K562 (cell line): ENCODE data around the gene TTC38. TPM values are rescaled to one million over a fixed set of nuclear protein-coding genes. Genes with fewer than 3 reads are reported as not detected.
A peak's percentile ranks its signal among the peaks of the same experiment; 100 is the strongest.

Experiments
- EHMT2 ChIP-seq: fragments of 450-650 bp; IDR thresholded peaks from 2 replicates; pipeline ENCODE4 v1.6.1; 2018; ENCODE audit warnings: antibody characterized with exemption
- ETS1 ChIP-seq: conservative IDR thresholded peaks from 2 replicates; pipeline ENCODE4 v1.6.1; 2011; ENCODE audit warnings: low read depth, mild to moderate bottlenecking, low read length; ENCODE audit not compliant: control insufficient read depth
- ETV1 ChIP-seq: fragments of 450-650 bp; conservative IDR thresholded peaks from 2 replicates; pipeline ENCODE4 v1.6.1; 2016; ENCODE audit warnings: missing genetic modification characterization, control low read depth, low read depth, missing compliant biosample characterization
- FOXJ2 ChIP-seq: fragments of 200-800 bp; sonication (Bioruptor generic); IDR thresholded peaks from 2 replicates; pipeline ENCODE4 v1.6.1; 2016; ENCODE audit warnings: missing genetic modification characterization, missing compliant biosample characterization
- FOXK1 ChIP-seq: sonication (generic); formaldehyde crosslinking; IDR thresholded peaks from 2 replicates; pipeline ENCODE4 v1.8.0; 2022; ENCODE audit warnings: missing genetic modification reagents, mild to moderate bottlenecking, borderline replicate concordance
- GABPB1 ChIP-seq: sonication (generic); formaldehyde crosslinking; IDR thresholded peaks from 2 replicates; pipeline ENCODE4 v1.8.0; 2022; ENCODE audit warnings: mild to moderate bottlenecking, missing genetic modification reagents
- MAFF ChIP-seq: IDR thresholded peaks from 2 replicates; pipeline ENCODE4 v1.6.1; 2012; ENCODE audit warnings: low read length, improper control_type of control experiment
- RBM22 ChIP-seq: fragments of 200-400 bp; formaldehyde crosslinking; IDR thresholded peaks from 2 replicates; pipeline ENCODE4 v1.6.1; 2018; ENCODE audit warnings: low read length, low read depth; ENCODE audit not compliant: poor library complexity, severe bottlenecking
- RCOR1 ChIP-seq, 2 experiments: IDR thresholded peaks; 2 replicates each; pipeline ENCODE4 v1.6.1; 2012; ENCODE audit warnings: low read depth in 2 of 2, low read length in 2 of 2, borderline replicate concordance in 1 of 2, improper control_type of control experiment in 1 of 2
- SETDB1 ChIP-seq: IDR thresholded peaks from one replicate; pipeline ENCODE4 v1.6.1; 2012; ENCODE audit warnings: low read length, control low read depth, inconsistent platforms
- ZNF239 ChIP-seq: fragments of 250-450 bp; sonication (Bioruptor Pico); IDR thresholded peaks from 2 replicates; pipeline ENCODE4 v1.4.0; 2020; ENCODE audit warnings: mild to moderate bottlenecking
- ZNF668 ChIP-seq: fragments of 250-450 bp; sonication (Bioruptor Pico); IDR thresholded peaks from 2 replicates; pipeline ENCODE4 v1.8.0; 2022; ENCODE audit warnings: mild to moderate bottlenecking, inconsistent platforms
- ZZZ3 ChIP-seq: fragments of 450-650 bp; IDR thresholded peaks from 2 replicates; pipeline ENCODE4 v1.6.1; 2016; ENCODE audit warnings: antibody characterized with exemption, mild to moderate bottlenecking, moderate library complexity
- polyA plus RNA-seq, 8 experiments: library from polyadenylated mRNA; depleted of rRNA in 4 of 8; stranded (reverse) in 5 of 8; unstranded in 3 of 8; fragments of >200 nt; fragmentation: Nextera tagmentation in 2 of 8; fragmentation: Illumina TruSeq in 1 of 8; extraction: Ambion mirVana in 2 of 8; extraction: Trizol in 1 of 8; gene quantifications; 2 replicates each; pipeline versions ENCODE4 v1.2.1 to v1.2.3, GENCODE V29; 2011 to 2014; ENCODE audit warnings: inconsistent platforms in 1 of 8, missing spikeins in 1 of 8
- total RNA-seq, 7 experiments: library from RNA; depleted of rRNA in 6 of 7; stranded (reverse); fragments of >200 nt in 6 of 7; fragmentation: Illumina TruSeq in 2 of 7; extraction: Trizol in 2 of 7; gene quantifications; 2 replicates each; pipeline versions ENCODE4 v1.2.1 to v1.2.3, GENCODE V29; 2011 to 2021; ENCODE audit warnings: low replicate concordance in 1 of 7
- TF ChIP-seq, protein P1 (sequence below): fragments of 450-650 bp; IDR thresholded peaks from 2 replicates; pipeline ENCODE4 v1.6.1; 2016; ENCODE audit warnings: low read depth, mild to moderate bottlenecking, moderate library complexity
- TF ChIP-seq, protein P2 (sequence below), 3 experiments: fragments of 200-800 bp in 1 of 3; fragments of 250-450 bp in 1 of 3; fragments of 450-650 bp in 1 of 3; sonication (Bioruptor Pico) in 1 of 3; sonication (Bioruptor generic) in 1 of 3; formaldehyde crosslinking in 1 of 3; IDR thresholded peaks; 2 replicates each; pipeline versions ENCODE4 v1.6.1 to v1.8.0; 2016 to 2022; ENCODE audit warnings: mild to moderate bottlenecking in 2 of 3, missing genetic modification characterization in 2 of 3, missing compliant biosample characterization in 1 of 3, moderate library complexity in 1 of 3
- TF ChIP-seq, protein P3 (sequence below): fragments of 250-450 bp; sonication (Bioruptor Pico); IDR thresholded peaks from 2 replicates; pipeline ENCODE4 v1.8.0; 2021; ENCODE audit warnings: moderate library complexity, mild to moderate bottlenecking, inconsistent platforms
- TF ChIP-seq, protein P4 (sequence below), 2 experiments: IDR thresholded peaks; 2 replicates each; pipeline ENCODE4 v1.6.1; 2011; ENCODE audit warnings: borderline replicate concordance in 1 of 2, control low read depth in 1 of 2, low read depth in 1 of 2, low read length in 1 of 2, mild to moderate bottlenecking in 1 of 2, mixed read lengths in 1 of 2, moderate library complexity in 1 of 2; ENCODE audit not compliant: insufficient read depth in 1 of 2, insufficient read length in 1 of 2, poor library complexity in 1 of 2, severe bottlenecking in 1 of 2; ENCODE audit errors: extremely low read depth in 1 of 2

Gene TTC38
- total and polyA plus RNA-seq, 9 of the 15 experiments (the other 6 are each of a cell fraction or from before 2014, with no cell fraction given): 0.84 to 28.4 (median 18.1) TPM

GRCh38 chr22:46296257-46297150, 28.7 kb downstream of the TTC38 start, which contains the start of gene GTSE1 (continued):
- peak; percentile 83 for TF ChIP-seq ETV1
- TF ChIP-seq ZNF668 (CRISPR knock-in tag): no peak
- TF ChIP-seq MAFF: no peak
- no peak for TF ChIP-seq RCOR1 (IDR thresholded peaks at IDR 0.05; ENCODE audit: borderline replicate concordance in 1 of 2, low read depth in 2 of 2, low read length in 2 of 2)
- TF ChIP-seq ZNF239 (CRISPR knock-in tag): no peak
- TF ChIP-seq, protein P1, sequence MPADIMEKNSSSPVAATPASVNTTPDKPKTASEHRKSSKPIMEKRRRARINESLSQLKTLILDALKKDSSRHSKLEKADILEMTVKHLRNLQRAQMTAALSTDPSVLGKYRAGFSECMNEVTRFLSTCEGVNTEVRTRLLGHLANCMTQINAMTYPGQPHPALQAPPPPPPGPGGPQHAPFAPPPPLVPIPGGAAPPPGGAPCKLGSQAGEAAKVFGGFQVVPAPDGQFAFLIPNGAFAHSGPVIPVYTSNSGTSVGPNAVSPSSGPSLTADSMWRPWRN: no peak
- TF ChIP-seq FOXJ2: no peak
- TF ChIP-seq, protein P2, sequence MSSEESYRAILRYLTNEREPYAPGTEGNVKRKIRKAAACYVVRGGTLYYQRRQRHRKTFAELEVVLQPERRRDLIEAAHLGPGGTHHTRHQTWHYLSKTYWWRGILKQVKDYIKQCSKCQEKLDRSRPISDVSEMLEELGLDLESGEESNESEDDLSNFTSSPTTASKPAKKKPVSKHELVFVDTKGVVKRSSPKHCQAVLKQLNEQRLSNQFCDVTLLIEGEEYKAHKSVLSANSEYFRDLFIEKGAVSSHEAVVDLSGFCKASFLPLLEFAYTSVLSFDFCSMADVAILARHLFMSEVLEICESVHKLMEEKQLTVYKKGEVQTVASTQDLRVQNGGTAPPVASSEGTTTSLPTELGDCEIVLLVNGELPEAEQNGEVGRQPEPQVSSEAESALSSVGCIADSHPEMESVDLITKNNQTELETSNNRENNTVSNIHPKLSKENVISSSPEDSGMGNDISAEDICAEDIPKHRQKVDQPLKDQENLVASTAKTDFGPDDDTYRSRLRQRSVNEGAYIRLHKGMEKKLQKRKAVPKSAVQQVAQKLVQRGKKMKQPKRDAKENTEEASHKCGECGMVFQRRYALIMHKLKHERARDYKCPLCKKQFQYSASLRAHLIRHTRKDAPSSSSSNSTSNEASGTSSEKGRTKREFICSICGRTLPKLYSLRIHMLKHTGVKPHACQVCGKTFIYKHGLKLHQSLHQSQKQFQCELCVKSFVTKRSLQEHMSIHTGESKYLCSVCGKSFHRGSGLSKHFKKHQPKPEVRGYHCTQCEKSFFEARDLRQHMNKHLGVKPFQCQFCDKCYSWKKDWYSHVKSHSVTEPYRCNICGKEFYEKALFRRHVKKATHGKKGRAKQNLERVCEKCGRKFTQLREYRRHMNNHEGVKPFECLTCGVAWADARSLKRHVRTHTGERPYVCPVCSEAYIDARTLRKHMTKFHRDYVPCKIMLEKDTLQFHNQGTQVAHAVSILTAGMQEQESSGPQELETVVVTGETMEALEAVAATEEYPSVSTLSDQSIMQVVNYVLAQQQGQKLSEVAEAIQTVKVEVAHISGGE (CRISPR knock-in tag; IDR thresholded peaks at IDR 0.05): peak in 1 of 3 experiments; percentile 94; a peak in 3 of 6 replicates
- TF ChIP-seq, protein P3, sequence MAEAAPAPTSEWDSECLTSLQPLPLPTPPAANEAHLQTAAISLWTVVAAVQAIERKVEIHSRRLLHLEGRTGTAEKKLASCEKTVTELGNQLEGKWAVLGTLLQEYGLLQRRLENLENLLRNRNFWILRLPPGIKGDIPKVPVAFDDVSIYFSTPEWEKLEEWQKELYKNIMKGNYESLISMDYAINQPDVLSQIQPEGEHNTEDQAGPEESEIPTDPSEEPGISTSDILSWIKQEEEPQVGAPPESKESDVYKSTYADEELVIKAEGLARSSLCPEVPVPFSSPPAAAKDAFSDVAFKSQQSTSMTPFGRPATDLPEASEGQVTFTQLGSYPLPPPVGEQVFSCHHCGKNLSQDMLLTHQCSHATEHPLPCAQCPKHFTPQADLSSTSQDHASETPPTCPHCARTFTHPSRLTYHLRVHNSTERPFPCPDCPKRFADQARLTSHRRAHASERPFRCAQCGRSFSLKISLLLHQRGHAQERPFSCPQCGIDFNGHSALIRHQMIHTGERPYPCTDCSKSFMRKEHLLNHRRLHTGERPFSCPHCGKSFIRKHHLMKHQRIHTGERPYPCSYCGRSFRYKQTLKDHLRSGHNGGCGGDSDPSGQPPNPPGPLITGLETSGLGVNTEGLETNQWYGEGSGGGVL (CRISPR knock-in tag): no peak
- peak; percentile 39 for TF ChIP-seq RBM22
- TF ChIP-seq, protein P4, sequence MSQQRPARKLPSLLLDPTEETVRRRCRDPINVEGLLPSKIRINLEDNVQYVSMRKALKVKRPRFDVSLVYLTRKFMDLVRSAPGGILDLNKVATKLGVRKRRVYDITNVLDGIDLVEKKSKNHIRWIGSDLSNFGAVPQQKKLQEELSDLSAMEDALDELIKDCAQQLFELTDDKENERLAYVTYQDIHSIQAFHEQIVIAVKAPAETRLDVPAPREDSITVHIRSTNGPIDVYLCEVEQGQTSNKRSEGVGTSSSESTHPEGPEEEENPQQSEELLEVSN (IDR thresholded peaks at IDR 0.05; ENCODE audit: borderline replicate concordance in 1 of 2, extremely low read depth in 1 of 2, insufficient read depth in 1 of 2, insufficient read length in 1 of 2, low read depth in 1 of 2, low read length in 1 of 2, poor library complexity in 1 of 2, severe bottlenecking in 1 of 2): peak; percentile 11 to 53
- TF ChIP-seq GABPB1 (CRISPR knock-in tag): peak; percentile 77; the same call in 1 of the 2 replicates
- no peak for TF ChIP-seq SETDB1
- TF ChIP-seq ZZZ3: no peak
- no peak for TF ChIP-seq FOXK1 (CRISPR knock-in tag)
- no peak for TF ChIP-seq EHMT2
- no peak for TF ChIP-seq ETS1
